ENCODE measurements around the gene CRLF2.
"Not testable (repeated sequence)": the region's sequence is repeated elsewhere in the genome, so short reads cannot be mapped to it uniquely, and the experiment has no call there.

CRLF2 gene

GRCh38 chrX:1165535-1166196 is 46.8 kb downstream of the CRLF2 start:
- no peak for DNase-seq

- no peak for DNase-seq
Observed at GRCh38 chrX:1164322-1165288, 47.8 kb downstream of the CRLF2 start.

- DNase-seq, result no peak
Observed at GRCh38 chrX:1163231-1163630, 49.2 kb downstream of the CRLF2 start.

GRCh38 chrX:1162119-1162916 is 50.1 kb downstream of the CRLF2 start:
- no peak for DNase-seq

GRCh38 chrX:1159548-1159947 is 52.9 kb downstream of the CRLF2 start:
- DNase-seq, result no peak

GRCh38 chrX:1156681-1157455 is 55.6 kb downstream of the CRLF2 start:
- not testable (repeated sequence) for DNase-seq

GRCh38 chrX:1153940-1154339 is 58.5 kb downstream of the CRLF2 start:
- DNase-seq, result no peak

- no peak for DNase-seq
Observed at GRCh38 chrX:1152090-1152489, 60.4 kb downstream of the CRLF2 start.

- DNase-seq, result no peak
Observed at GRCh38 chrX:1151378-1152077, 60.9 kb downstream of the CRLF2 start.

- DNase-seq, result no peak
Observed at GRCh38 chrX:1150569-1151347, 61.7 kb downstream of the CRLF2 start.

GRCh38 chrX:1147611-1148515 is 64.6 kb downstream of the CRLF2 start:
- no peak for DNase-seq

GRCh38 chrX:1144293-1144692 is 68.2 kb downstream of the CRLF2 start:
- DNase-seq, result no peak
